Measurements from ENCODE around the gene KIRREL3. TPM values are rescaled to one million over a fixed set of nuclear protein-coding genes. Genes with fewer than 3 reads are reported as not detected.

The KIRREL3 gene
- polyA plus RNA-seq, 1 of the 3 experiments (the other 2 are of a cell fraction) = 3.7 TPM

DNA sequence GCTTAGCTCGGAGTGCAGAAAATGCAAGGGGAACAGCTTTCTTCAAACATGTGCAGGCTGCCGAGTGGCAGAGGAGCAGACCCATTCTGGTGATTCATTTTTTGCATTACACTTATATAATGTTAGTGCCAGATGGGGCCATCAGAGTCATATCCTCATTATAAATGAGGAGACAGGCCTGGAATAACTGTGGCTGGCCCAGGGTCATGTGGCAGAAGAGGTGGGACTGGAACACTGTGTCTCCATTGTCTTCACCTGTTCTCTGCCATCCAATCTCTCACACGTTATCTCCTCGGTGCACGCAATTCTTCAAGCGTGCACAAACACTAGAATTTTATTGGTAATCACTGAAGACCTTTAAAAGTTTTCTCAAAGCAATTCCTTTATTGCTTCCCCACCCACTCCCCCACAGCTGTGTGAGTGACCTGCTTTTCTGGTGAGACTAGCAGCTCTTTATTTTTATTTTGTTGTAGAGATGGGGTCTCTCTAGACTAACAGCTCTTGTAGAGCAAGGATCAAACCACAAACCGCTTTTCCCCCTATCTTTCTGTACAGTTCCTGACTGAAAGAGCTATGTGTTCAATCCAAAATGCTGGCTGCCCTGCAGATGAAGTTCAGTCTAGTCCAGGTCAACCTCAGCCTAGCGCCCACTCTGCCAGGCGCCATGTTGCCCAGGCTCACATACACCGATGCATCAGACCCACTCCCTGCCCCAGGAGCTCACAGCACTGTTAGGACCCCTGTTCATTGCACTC is 569.8 kb downstream of the KIRREL3 start:
- H2AFZ ChIP-seq (ENCODE audit: low read depth) = peak overlapping the region; percentile 85
- H3K9ac ChIP-seq = no peak overlapping the region
- TF ChIP-seq TCF12 (IDR thresholded peaks at IDR 0.05) = peak; percentile 19; the same call in 1 of the 2 replicates
- no peak for TF ChIP-seq FOXM1 (IDR thresholded peaks at IDR 0.05; ENCODE audit: low read depth)
- TF ChIP-seq RAD21 (IDR thresholded peaks at IDR 0.05; ENCODE audit: low read length) = no peak
- no peaks in the 10 kb centered on the region for H3K27me3 ChIP-seq (ENCODE audit: insufficient read depth)
- no peaks in the 10 kb centered on the region for H3K36me3 ChIP-seq (replicated peaks in 1 of 2; ENCODE audit: control insufficient read depth in 1 of 2, insufficient read depth in 2 of 2, low read length in 1 of 2)
- 93% methylated on average over 10 of the region's 10 CpGs for WGBS (ENCODE audit: low lambda C conversion rate)
- H3K4me1 ChIP-seq (ENCODE audit: control insufficient read depth in 1 of 2, insufficient read depth in 2 of 2, low read depth in 1 of 2, low read length in 1 of 2) = peaks cover 0 to 14% of the 10 kb centered on the region in 2 experiments; a peak in 3 of 4 replicates
- no peaks in the 10 kb centered on the region for H3F3A ChIP-seq (replicated peaks; ENCODE audit: insufficient read depth)
- no peaks in the 10 kb centered on the region for H3K79me2 ChIP-seq (ENCODE audit: insufficient read depth)
- peak overlapping the region in 1 of 2 experiments; percentile 79; a peak in 2 of 4 replicates for H3K27ac ChIP-seq (ENCODE audit: low read depth in 2 of 2, low read length in 1 of 2)
- no peak overlapping the region; the same call in 1 of the 2 replicates for H3K4me2 ChIP-seq
- POLR2A ChIA-PET = no interaction called here
- CTCF ChIA-PET = interaction anchor here (0.9 to 8.3 kb wide), 7 partner anchors 10 to 1591 kb away, joined by 3 to 41 read pairs (median 4); no protein-coding TSS in a partner anchor
- H4K20me1 ChIP-seq (ENCODE audit: insufficient read depth) = no peaks in the 10 kb centered on the region
- no peak for DNase-seq
- H3K9me2 ChIP-seq = no peaks in the 10 kb centered on the region
- no peaks in the 10 kb centered on the region for H3K9me3 ChIP-seq
- H3K4me3 ChIP-seq (ENCODE audit: low read depth in 2 of 2, low read length in 1 of 2) = no peak overlapping the region

DNA sequence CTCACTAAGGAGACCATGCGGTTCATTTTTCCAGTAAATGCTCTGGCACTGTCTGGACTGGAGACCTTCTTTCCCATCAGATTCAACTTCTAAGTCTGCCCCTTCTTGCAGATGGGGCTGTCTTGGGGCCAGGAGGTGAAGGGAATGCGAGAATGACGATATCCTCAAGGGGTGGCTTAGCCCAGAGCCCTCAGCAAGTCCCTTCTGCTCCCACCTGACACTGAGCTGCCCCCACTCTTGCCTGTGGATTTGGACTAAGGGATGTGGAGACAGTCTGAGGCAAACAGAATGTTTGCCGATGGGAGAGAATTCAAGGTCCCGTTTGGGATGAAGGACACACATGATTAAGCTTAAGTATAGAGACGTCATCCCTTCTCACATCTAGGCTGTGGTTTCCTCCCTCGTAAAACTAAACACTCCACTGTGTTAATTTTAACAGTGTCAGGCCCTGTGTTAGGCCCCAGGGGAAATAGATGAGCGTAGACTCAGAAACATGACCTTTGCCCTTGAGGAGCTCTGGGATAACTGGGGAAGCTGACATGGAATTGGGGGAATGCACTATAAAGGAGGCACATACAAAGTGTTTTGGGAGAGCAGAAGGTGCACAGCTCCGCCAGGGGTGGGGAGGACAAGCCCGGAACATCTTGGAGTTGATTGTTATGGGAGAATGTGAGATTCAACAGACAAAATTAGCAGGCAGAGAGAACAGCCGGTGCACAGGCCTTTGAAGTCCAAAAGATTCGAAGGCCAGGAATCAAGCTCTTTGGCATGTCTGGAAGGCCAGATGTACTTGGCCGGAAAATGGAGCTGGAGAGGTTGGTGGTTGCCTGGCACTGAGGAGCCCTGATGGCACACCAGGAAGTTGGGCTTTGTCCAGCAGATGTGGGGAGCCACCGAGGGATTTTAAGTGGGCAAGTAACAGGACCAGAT is 573.5 kb downstream of the KIRREL3 start:
- CTCF ChIA-PET = interaction anchor here (0.6 to 1.2 kb wide), 2 partner anchors 16 to 1475 kb away, joined by 3 to 4 read pairs; no protein-coding TSS in a partner anchor
- WGBS (ENCODE audit: low lambda C conversion rate) = 92% methylated on average over 14 of the region's 14 CpGs
- no peak overlapping the region for H2AFZ ChIP-seq (ENCODE audit: low read depth)
- no peaks in the 10 kb centered on the region for H3K9me2 ChIP-seq
- DNase-seq = no peak
- H3K4me2 ChIP-seq = no peak overlapping the region
- H3K9ac ChIP-seq = no peak overlapping the region
- H3F3A ChIP-seq (replicated peaks; ENCODE audit: insufficient read depth) = no peaks in the 10 kb centered on the region
- peaks cover 0 to 2% of the 10 kb centered on the region in 2 experiments for H3K36me3 ChIP-seq (replicated peaks in 1 of 2; ENCODE audit: control insufficient read depth in 1 of 2, insufficient read depth in 2 of 2, low read length in 1 of 2)
- no peak overlapping the region for H3K4me3 ChIP-seq (ENCODE audit: low read depth in 2 of 2, low read length in 1 of 2)
- no peaks in the 10 kb centered on the region for H3K9me3 ChIP-seq
- TF ChIP-seq NRF1 (IDR thresholded peaks at IDR 0.05; ENCODE audit: low read depth, low read length) (no peak), RXRA (IDR thresholded peaks at IDR 0.05; ENCODE audit: borderline replicate concordance, low read depth) (no peak), FOSL2 (IDR thresholded peaks at IDR 0.05; ENCODE audit: borderline replicate concordance, low read depth) (no peak), EZH2phosphoT487 (IDR thresholded peaks at IDR 0.05; ENCODE audit: borderline replicate concordance, low read depth) (no peak), TEAD4 (IDR thresholded peaks at IDR 0.05; ENCODE audit: borderline replicate concordance, insufficient read depth) (no peak), POLR2AphosphoS5 (IDR thresholded peaks at IDR 0.05; ENCODE audit: low read depth, low read length) (no peak), RFX5 (IDR thresholded peaks at IDR 0.05; ENCODE audit: low read length) (no peak), FOXM1 (IDR thresholded peaks at IDR 0.05; ENCODE audit: low read depth) (no peak), JUND (IDR thresholded peaks at IDR 0.05) (no peak)
- TF ChIP-seq, protein P1, sequence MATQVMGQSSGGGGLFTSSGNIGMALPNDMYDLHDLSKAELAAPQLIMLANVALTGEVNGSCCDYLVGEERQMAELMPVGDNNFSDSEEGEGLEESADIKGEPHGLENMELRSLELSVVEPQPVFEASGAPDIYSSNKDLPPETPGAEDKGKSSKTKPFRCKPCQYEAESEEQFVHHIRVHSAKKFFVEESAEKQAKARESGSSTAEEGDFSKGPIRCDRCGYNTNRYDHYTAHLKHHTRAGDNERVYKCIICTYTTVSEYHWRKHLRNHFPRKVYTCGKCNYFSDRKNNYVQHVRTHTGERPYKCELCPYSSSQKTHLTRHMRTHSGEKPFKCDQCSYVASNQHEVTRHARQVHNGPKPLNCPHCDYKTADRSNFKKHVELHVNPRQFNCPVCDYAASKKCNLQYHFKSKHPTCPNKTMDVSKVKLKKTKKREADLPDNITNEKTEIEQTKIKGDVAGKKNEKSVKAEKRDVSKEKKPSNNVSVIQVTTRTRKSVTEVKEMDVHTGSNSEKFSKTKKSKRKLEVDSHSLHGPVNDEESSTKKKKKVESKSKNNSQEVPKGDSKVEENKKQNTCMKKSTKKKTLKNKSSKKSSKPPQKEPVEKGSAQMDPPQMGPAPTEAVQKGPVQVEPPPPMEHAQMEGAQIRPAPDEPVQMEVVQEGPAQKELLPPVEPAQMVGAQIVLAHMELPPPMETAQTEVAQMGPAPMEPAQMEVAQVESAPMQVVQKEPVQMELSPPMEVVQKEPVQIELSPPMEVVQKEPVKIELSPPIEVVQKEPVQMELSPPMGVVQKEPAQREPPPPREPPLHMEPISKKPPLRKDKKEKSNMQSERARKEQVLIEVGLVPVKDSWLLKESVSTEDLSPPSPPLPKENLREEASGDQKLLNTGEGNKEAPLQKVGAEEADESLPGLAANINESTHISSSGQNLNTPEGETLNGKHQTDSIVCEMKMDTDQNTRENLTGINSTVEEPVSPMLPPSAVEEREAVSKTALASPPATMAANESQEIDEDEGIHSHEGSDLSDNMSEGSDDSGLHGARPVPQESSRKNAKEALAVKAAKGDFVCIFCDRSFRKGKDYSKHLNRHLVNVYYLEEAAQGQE (IDR thresholded peaks at IDR 0.05; ENCODE audit: low read depth, low read length) = no peak
- H4K20me1 ChIP-seq (ENCODE audit: insufficient read depth) = no peaks in the 10 kb centered on the region
- no peak overlapping the region for H3K27ac ChIP-seq (ENCODE audit: low read depth in 2 of 2, low read length in 1 of 2)
- no peaks in the 10 kb centered on the region for H3K27me3 ChIP-seq (ENCODE audit: insufficient read depth)
- no peaks in the 10 kb centered on the region for H3K79me2 ChIP-seq (ENCODE audit: insufficient read depth)
- POLR2A ChIA-PET = interaction anchor here (0.7 kb wide), 1 partner anchor 15 kb away, joined by 3 read pairs; no protein-coding TSS in a partner anchor
- H3K4me1 ChIP-seq (ENCODE audit: control insufficient read depth in 1 of 2, insufficient read depth in 2 of 2, low read depth in 1 of 2, low read length in 1 of 2) = peaks cover 0 to 9% of the 10 kb centered on the region in 2 experiments; a peak in 3 of 4 replicates

Data from SK-N-SH (cell line).